ENCODE measurements around the gene QKI.

The QKI gene

GRCh38 chr6:163398815-163399214, 15.7 kb upstream of the QKI start:
- no peak overlapping the region for H3K4me3 ChIP-seq (ENCODE audit: low read depth, low read length)
- no peak for TF ChIP-seq CTCF (IDR thresholded peaks at IDR 0.05; ENCODE audit: borderline replicate concordance, insufficient read depth, low read depth, low read length)

DNA sequence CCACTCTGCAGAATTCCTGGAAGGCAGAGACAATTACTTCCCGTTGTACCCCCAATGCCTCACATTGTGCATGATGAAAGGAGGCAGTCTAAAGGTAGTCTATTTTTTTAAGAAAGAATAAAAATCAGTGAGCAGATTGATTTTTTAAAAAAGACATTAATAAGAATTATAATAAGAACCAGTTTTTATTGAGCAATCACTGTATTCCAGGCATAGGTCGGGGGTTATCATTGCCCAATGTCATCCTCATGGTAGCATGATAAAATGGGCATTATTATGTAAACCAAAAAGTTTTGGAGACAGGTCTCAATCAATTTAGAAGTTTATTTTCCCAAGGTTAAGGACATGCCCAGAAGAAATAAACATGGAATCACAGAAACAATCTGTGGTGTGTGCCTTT, 14.0 kb upstream of the QKI start:
- no peak for TF ChIP-seq CTCF (IDR thresholded peaks at IDR 0.05; ENCODE audit: borderline replicate concordance, insufficient read depth, low read depth, low read length)
- no peak overlapping the region for H3K4me3 ChIP-seq (ENCODE audit: low read depth, low read length)

- H3K4me3 ChIP-seq (ENCODE audit: low read depth, low read length), result no peak overlapping the region
- no peak for TF ChIP-seq CTCF (IDR thresholded peaks at IDR 0.05; ENCODE audit: borderline replicate concordance, insufficient read depth, low read depth, low read length)
Measured at GRCh38 chr6:163401039-163401885, 13.3 kb upstream of the QKI start.

GRCh38 chr6:163402616-163403015, 11.9 kb upstream of the QKI start:
- no peak overlapping the region for H3K4me3 ChIP-seq (ENCODE audit: low read depth, low read length)
- TF ChIP-seq CTCF (IDR thresholded peaks at IDR 0.05; ENCODE audit: borderline replicate concordance, insufficient read depth, low read depth, low read length), result no peak

DNA sequence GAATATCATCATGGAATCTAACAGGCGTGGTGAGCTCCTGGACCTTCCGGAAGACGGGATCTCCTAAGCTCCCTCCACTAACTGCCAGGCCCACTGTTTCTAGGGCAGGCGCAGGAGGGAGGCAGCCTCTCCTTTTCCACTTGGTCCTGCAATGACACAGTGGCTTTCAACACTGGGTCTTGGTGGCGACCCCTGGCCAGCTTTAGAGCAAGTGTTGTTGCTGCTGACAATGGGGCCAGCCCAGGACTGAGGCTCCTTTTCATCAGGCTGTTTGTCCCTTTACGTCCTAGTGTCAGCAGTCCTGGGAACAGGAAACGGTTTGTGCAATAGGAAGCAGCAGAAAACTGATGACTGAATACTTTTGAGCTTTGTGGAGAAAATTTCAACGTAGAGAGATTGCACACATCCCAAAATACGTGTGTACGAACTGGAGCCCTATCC, 9.7 kb upstream of the QKI start:
- no peak overlapping the region for H3K4me3 ChIP-seq (ENCODE audit: low read depth, low read length)
- TF ChIP-seq CTCF (IDR thresholded peaks at IDR 0.05; ENCODE audit: borderline replicate concordance, insufficient read depth, low read depth, low read length), result no peak

DNA sequence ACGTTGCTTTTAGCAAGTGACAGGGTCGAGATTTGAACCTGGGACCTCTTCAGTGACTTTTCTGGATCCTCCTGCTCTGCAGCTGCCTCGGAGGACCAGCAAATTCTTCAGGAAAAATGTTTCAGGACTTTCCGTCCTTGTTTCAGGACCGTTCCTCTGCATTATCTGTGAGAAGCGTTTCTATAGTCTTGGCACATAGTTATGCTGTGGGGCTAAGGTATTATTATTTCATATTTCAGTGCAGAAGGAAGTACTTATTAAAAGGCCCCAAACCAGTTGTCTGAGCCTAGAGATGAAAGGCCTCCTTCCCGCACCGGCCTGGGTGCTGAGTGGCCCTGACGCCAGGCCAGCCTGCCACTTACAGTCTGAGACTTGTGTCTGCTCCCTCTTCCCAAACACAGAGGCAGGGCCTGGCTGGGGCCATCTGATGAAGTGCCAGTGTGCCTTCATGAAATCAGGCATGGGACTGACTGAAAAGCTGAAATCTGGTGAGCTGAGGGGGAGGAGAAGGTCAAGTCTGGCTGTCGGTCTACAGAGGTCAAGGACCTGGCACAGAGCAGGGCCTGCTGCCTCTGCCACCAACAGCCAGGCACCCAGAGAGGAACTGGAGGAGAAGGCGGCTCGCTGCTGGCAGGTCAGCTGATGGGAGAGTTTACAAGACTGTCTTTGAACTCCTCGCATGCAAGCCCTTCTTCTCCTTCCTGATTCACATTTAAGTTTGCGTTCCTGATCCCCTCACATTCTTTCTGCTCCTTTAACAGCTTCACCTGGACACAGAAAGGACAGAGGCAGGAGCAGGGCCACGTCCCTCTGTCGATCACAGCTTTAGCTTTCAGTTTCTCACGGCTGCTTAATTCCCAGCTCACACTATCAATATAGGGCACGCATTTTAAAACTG, 8.9 kb upstream of the QKI start:
- no peak for TF ChIP-seq CTCF (IDR thresholded peaks at IDR 0.05; ENCODE audit: borderline replicate concordance, insufficient read depth, low read depth, low read length)
- peak overlapping the region; percentile 7 for H3K4me3 ChIP-seq (ENCODE audit: low read depth, low read length)
